Measurements from ENCODE around the gene RPL35A. TPM values are rescaled to one million over a fixed set of nuclear protein-coding genes. Genes with fewer than 3 reads are reported as not detected.
"Not testable (repeated sequence)": the region's sequence is repeated elsewhere in the genome, so short reads cannot be mapped to it uniquely, and the experiment has no call there.

The RPL35A gene
- total RNA-seq, 2 donors from 2014 or later, result 277 to 520 TPM

- Histone ChIP-seq H3K9me3 (no peaks in the 10 kb centered on the region), H3K36me3 (peaks cover 10% of the 10 kb centered on the region), H3K27me3 (replicated peaks; ENCODE audit: insufficient read depth) (no peaks in the 10 kb centered on the region), H3K4me3 (peak within 1 kb of the TSS; percentile 78), H3K4me1 (ENCODE audit: control insufficient read depth in 1 of 2, low read depth in 2 of 2) (peaks cover 7 to 18% of the 10 kb centered on the region in 2 donors), H3K27ac (peak within 1 kb of the TSS; percentile 65 to 80)
- ATAC-seq (ENCODE audit: insufficient number of reproducible peaks, low FRiP score, low read depth) (peak; percentile 89), DNase-seq (ENCODE audit: low spot score) (peak; percentile 82)
- TF ChIP-seq CTCF (IDR thresholded peaks at IDR 0.05), result no peak
Observed at GRCh38 chr3:197959891-197960693, 10.1 kb downstream of the RPL35A start, which contains the start of gene LMLN. Gene LMLN (plus strand): TSS chr3:197960217. CDS start chr3:197960246, 29 bp downstream.

- DNase-seq (ENCODE audit: low spot score), result peak; percentile 25
- TF ChIP-seq CTCF (IDR thresholded peaks at IDR 0.05), result no peak
- Histone ChIP-seq H3K9me3 (no peaks in the 10 kb centered on the region), H3K36me3 (peaks cover 2% of the 10 kb centered on the region), H3K27ac (peak overlapping the region; percentile 65 to 80), H3K4me1 (ENCODE audit: control insufficient read depth in 1 of 2, low read depth in 2 of 2) (peaks cover 7 to 18% of the 10 kb centered on the region in 2 donors), H3K4me3 (peak overlapping the region; percentile 78), H3K27me3 (replicated peaks; ENCODE audit: insufficient read depth) (no peaks in the 10 kb centered on the region)
- ATAC-seq (ENCODE audit: insufficient number of reproducible peaks, low FRiP score, low read depth), result no peak
Observed at GRCh38 chr3:197960694-197961581, 10.9 kb downstream of the RPL35A start.

GRCh38 chr3:197961582-197961945, 11.6 kb downstream of the RPL35A start:
- no peak for ATAC-seq (ENCODE audit: insufficient number of reproducible peaks, low FRiP score, low read depth)
- TF ChIP-seq CTCF (IDR thresholded peaks at IDR 0.05), result no peak
- H3K4me3 ChIP-seq, result peak overlapping the region; percentile 78

GRCh38 chr3:197963019-197963637, 13.1 kb downstream of the RPL35A start:
- no peak for ATAC-seq (ENCODE audit: insufficient number of reproducible peaks, low FRiP score, low read depth)
- H3K4me1 ChIP-seq (ENCODE audit: control insufficient read depth in 1 of 2, low read depth in 2 of 2), result peaks cover 7 to 18% of the 10 kb centered on the region in 2 donors
- H3K4me3 ChIP-seq, result no peak overlapping the region
- H3K27ac ChIP-seq, result no peak overlapping the region
- no peaks in the 10 kb centered on the region for H3K9me3 ChIP-seq
- DNase-seq (ENCODE audit: low spot score), result no peak
- no peaks in the 10 kb centered on the region for H3K36me3 ChIP-seq
- no peak for TF ChIP-seq CTCF (IDR thresholded peaks at IDR 0.05)
- no peaks in the 10 kb centered on the region for H3K27me3 ChIP-seq (replicated peaks; ENCODE audit: insufficient read depth)

More at GRCh38 chr3:197961582-197961945, 11.6 kb downstream of the RPL35A start:
- DNase-seq (ENCODE audit: low spot score), result no peak
- H3K27me3 ChIP-seq (replicated peaks; ENCODE audit: insufficient read depth), result no peaks in the 10 kb centered on the region
- no peak overlapping the region for H3K27ac ChIP-seq
- no peaks in the 10 kb centered on the region for H3K36me3 ChIP-seq
- H3K4me1 ChIP-seq (ENCODE audit: control insufficient read depth in 1 of 2, low read depth in 2 of 2), result peaks cover 7 to 18% of the 10 kb centered on the region in 2 donors
- H3K9me3 ChIP-seq, result no peaks in the 10 kb centered on the region

GRCh38 chr3:197967337-197967989, 17.5 kb downstream of the RPL35A start:
- H3K36me3 ChIP-seq; ATAC-seq (ENCODE audit: insufficient number of reproducible peaks, low FRiP score, low read depth); H3K9me3 ChIP-seq; DNase-seq (ENCODE audit: low spot score); H3K4me3 ChIP-seq; H3K4me1 ChIP-seq (ENCODE audit: control insufficient read depth in 1 of 2, low read depth in 2 of 2); H3K27me3 ChIP-seq (replicated peaks; ENCODE audit: insufficient read depth); H3K27ac ChIP-seq: not testable (repeated sequence)

Measured in thoracic aorta (tissue), 2 donors.